CD14-positive monocyte (primary cell): Measurements from ENCODE around the gene MCC. TPM values are rescaled to one million over a fixed set of nuclear protein-coding genes. Genes with fewer than 3 reads are reported as not detected.
"Not testable (repeated sequence)": the region's sequence is repeated elsewhere in the genome, so short reads cannot be mapped to it uniquely, and the experiment has no call there.

Experiments used
- DNase-seq, 3 donors: peaks; one replicate each; pipeline ENCODE4 v3.0.0-alpha.2; 2011 to 2022
- H2AFZ ChIP-seq: 2 replicates; pipeline ENCODE4 v1.6.0; 2012; ENCODE audit warnings: mild to moderate bottlenecking, low read depth, low read length, inconsistent platforms; ENCODE audit not compliant: insufficient read depth, poor library complexity, severe bottlenecking
- H3K27ac ChIP-seq, 2 donors: 1 replicate in 1 of 2; 2 replicates in 1 of 2; pipeline ENCODE4 v1.5.1; 2012 to 2013; ENCODE audit warnings: low read length in 2 of 2, control low read depth in 1 of 2, inconsistent platforms in 1 of 2, low read depth in 1 of 2, mild to moderate bottlenecking in 1 of 2
- H3K27me3 ChIP-seq, 2 donors: one replicate each; pipeline versions ENCODE4 v1.6.0 to v1.6.1; 2011 to 2013; ENCODE audit warnings: low read length in 2 of 2; ENCODE audit not compliant: control insufficient read depth in 2 of 2, insufficient read depth in 2 of 2
- H3K36me3 ChIP-seq, 2 donors: replicated peaks in 1 of 2; 1 replicate in 1 of 2; 2 replicates in 1 of 2; pipeline versions ENCODE4 v1.5.1 to v1.6.1; 2012 to 2013; ENCODE audit warnings: low read length in 2 of 2, control low read depth in 1 of 2, inconsistent platforms in 1 of 2, mild to moderate bottlenecking in 1 of 2; ENCODE audit not compliant: insufficient read depth in 2 of 2, control insufficient read depth in 1 of 2
- H3K4me1 ChIP-seq, 2 donors: 1 replicate in 1 of 2; 2 replicates in 1 of 2; pipeline versions ENCODE4 v1.5.1 to v1.6.1; 2012 to 2013; ENCODE audit warnings: low read length in 2 of 2, control low read depth in 1 of 2, inconsistent platforms in 1 of 2, mild to moderate bottlenecking in 1 of 2, moderate library complexity in 1 of 2; ENCODE audit not compliant: insufficient read depth in 2 of 2, control insufficient read depth in 1 of 2
- H3K4me2 ChIP-seq: replicated peaks from 2 replicates; pipeline ENCODE3; 2012; ENCODE audit warnings: low read length, moderate library complexity, mild to moderate bottlenecking; ENCODE audit not compliant: poor library complexity, severe bottlenecking; ENCODE audit errors: extremely low read depth
- H3K4me3 ChIP-seq, 3 experiments: fragments of 200-600 bp in 1 of 3; sonication (generic) in 1 of 3; replicated peaks in 1 of 3; 1 replicate in 2 of 3; 2 replicates in 1 of 3; pipeline ENCODE4 v1.5.1; 2011 to 2013; ENCODE audit warnings: low read length in 3 of 3, mild to moderate bottlenecking in 3 of 3, control low read depth in 2 of 3, low read depth in 2 of 3, inconsistent platforms in 1 of 3, moderate library complexity in 1 of 3
- H3K79me2 ChIP-seq: 2 replicates; pipeline ENCODE4 v1.6.0; 2012; ENCODE audit warnings: mild to moderate bottlenecking, control low read depth, inconsistent platforms, low read length, moderate library complexity; ENCODE audit not compliant: insufficient read depth
- H3K9ac ChIP-seq: 2 replicates; pipeline ENCODE4 v1.6.0; 2017; ENCODE audit warnings: low read length, mild to moderate bottlenecking; ENCODE audit not compliant: insufficient read depth, poor library complexity, severe bottlenecking
- H3K9me3 ChIP-seq, 2 donors: replicated peaks in 1 of 2; 1 replicate in 1 of 2; 2 replicates in 1 of 2; pipeline versions ENCODE4 v1.5.1 to v1.6.1; 2012 to 2013; ENCODE audit warnings: low read length in 2 of 2, control low read depth in 1 of 2; ENCODE audit not compliant: control insufficient read depth in 1 of 2, insufficient read depth in 1 of 2
- H4K20me1 ChIP-seq: 2 replicates; pipeline ENCODE4 v1.6.0; 2012; ENCODE audit warnings: mild to moderate bottlenecking, low read length, control low read depth, moderate library complexity; ENCODE audit not compliant: insufficient read depth
- H3K27ac Mint-ChIP-seq, 7 donors: one replicate each; pipeline ENCODE4 v1.8.0; 2020; ENCODE audit warnings: mild to moderate bottlenecking in 7 of 7, mixed read lengths in 7 of 7, moderate library complexity in 6 of 7, inconsistent platforms in 2 of 7
- H3K27me3 Mint-ChIP-seq, 3 donors: one replicate each; pipeline ENCODE4 v1.8.0; 2021 to 2022; ENCODE audit warnings: low read depth in 3 of 3, mild to moderate bottlenecking in 3 of 3, mixed read lengths in 3 of 3, moderate library complexity in 3 of 3, inconsistent platforms in 1 of 3
- H3K36me3 Mint-ChIP-seq, 2 donors: one replicate each; pipeline ENCODE4 v1.8.0; 2020; ENCODE audit warnings: mixed read lengths in 2 of 2, inconsistent platforms in 1 of 2, mild to moderate bottlenecking in 1 of 2
- H3K4me1 Mint-ChIP-seq: one replicate; pipeline ENCODE4 v1.8.0; 2020; ENCODE audit warnings: mild to moderate bottlenecking, mixed read lengths
- H3K4me3 Mint-ChIP-seq, 2 donors: one replicate each; pipeline ENCODE4 v1.8.0; 2020; ENCODE audit warnings: mild to moderate bottlenecking in 2 of 2, mixed read lengths in 2 of 2, moderate library complexity in 1 of 2
- H3K9me3 Mint-ChIP-seq, 7 donors: one replicate each; pipeline ENCODE4 v1.8.0; 2020 to 2022; ENCODE audit warnings: mixed read lengths in 7 of 7, mild to moderate bottlenecking in 6 of 7, moderate library complexity in 6 of 7, inconsistent platforms in 2 of 7
- WGBS: methylation state at CpG from one replicate; pipeline ENCODE4 v1.1.5; 2013; ENCODE audit warnings: missing lambda C conversion rate; ENCODE audit not compliant: insufficient coverage; 5-methylcytosine and 5-hydroxymethylcytosine counted together
- intact Hi-C, 2 donors: fragments of 100-400 bp; cut with micrococcal nuclease; formaldehyde crosslinking; loops; one replicate each; pipeline versions ENCODE4 v1.15.0 to v1.15.1; 2023
- polyA plus RNA-seq, 3 donors: library from polyadenylated mRNA; depleted of rRNA in 1 of 3; unstranded in 2 of 3; stranded (reverse) in 1 of 3; fragments of 300-500 nt in 2 of 3; fragments of >200 nt in 1 of 3; fragmentation: Illumina TruSeq in 2 of 3; gene quantifications; 1 replicate in 2 of 3; 2 replicates in 1 of 3; pipeline ENCODE4 v1.2.3, GENCODE V29; 2012 to 2021
- TF ChIP-seq, protein P1 (sequence below): fragments of 200-600 bp; IDR thresholded peaks from one replicate; pipeline ENCODE4 v1.8.0; 2022; ENCODE audit warnings: antibody characterized with exemption, mild to moderate bottlenecking

Gene MCC
- polyA plus RNA-seq, 3 donors, result 0.09 TPM; not detected in 2

GRCh38 chr5:113075019-113075418, 413.2 kb downstream of the MCC start:
- Mint-ChIP-seq H3K9me3 (peaks cover 13 to 31% (median 17%) of the 10 kb centered on the region in 7 donors), H3K36me3 (no peaks in the 10 kb centered on the region), H3K4me3 (no peak overlapping the region), H3K27ac (no peak overlapping the region), H3K27me3 (peaks cover 2 to 12% (median 8%) of the 10 kb centered on the region in 3 donors), H3K4me1 (no peaks in the 10 kb centered on the region)
- no peak overlapping the region for H2AFZ ChIP-seq
- WGBS, result 93% methylated on average over 21 of the region's 21 CpGs
- H3K4me2 ChIP-seq, result no peak overlapping the region
- no peaks in the 10 kb centered on the region for H3K4me1 ChIP-seq
- H3K4me3 ChIP-seq, result no peak overlapping the region
- no peaks in the 10 kb centered on the region for H3K36me3 ChIP-seq
- H3K9me3 ChIP-seq, result peaks cover 0 to 17% of the 10 kb centered on the region in 2 donors
- H3K27me3 ChIP-seq, result no peaks in the 10 kb centered on the region
- no peaks in the 10 kb centered on the region for H4K20me1 ChIP-seq
- DNase-seq, result no peak
- no peak overlapping the region for H3K27ac ChIP-seq
- intact Hi-C loops, result no loop called here
- no peak overlapping the region for H3K9ac ChIP-seq
- TF ChIP-seq, protein P1, sequence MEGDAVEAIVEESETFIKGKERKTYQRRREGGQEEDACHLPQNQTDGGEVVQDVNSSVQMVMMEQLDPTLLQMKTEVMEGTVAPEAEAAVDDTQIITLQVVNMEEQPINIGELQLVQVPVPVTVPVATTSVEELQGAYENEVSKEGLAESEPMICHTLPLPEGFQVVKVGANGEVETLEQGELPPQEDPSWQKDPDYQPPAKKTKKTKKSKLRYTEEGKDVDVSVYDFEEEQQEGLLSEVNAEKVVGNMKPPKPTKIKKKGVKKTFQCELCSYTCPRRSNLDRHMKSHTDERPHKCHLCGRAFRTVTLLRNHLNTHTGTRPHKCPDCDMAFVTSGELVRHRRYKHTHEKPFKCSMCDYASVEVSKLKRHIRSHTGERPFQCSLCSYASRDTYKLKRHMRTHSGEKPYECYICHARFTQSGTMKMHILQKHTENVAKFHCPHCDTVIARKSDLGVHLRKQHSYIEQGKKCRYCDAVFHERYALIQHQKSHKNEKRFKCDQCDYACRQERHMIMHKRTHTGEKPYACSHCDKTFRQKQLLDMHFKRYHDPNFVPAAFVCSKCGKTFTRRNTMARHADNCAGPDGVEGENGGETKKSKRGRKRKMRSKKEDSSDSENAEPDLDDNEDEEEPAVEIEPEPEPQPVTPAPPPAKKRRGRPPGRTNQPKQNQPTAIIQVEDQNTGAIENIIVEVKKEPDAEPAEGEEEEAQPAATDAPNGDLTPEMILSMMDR, result no peak
- H3K79me2 ChIP-seq, result no peaks in the 10 kb centered on the region

- H4K20me1 ChIP-seq, intact Hi-C loops, H3K79me2 ChIP-seq, H3K36me3 ChIP-seq, H3K4me1 Mint-ChIP-seq, H3K36me3 Mint-ChIP-seq, H3K27me3 ChIP-seq, DNase-seq, H3K27ac Mint-ChIP-seq, H3K9ac ChIP-seq, H3K4me1 ChIP-seq, H2AFZ ChIP-seq, H3K4me2 ChIP-seq, H3K27ac ChIP-seq, H3K4me3 ChIP-seq: not testable (repeated sequence)
- peaks cover 13 to 29% (median 17%) of the 10 kb centered on the region in 7 donors for H3K9me3 Mint-ChIP-seq
- WGBS, result 92% methylated on average over 2 of the region's 11 CpGs
- peak overlapping the region in 1 of 2 donors; percentile 43 for H3K4me3 Mint-ChIP-seq
- H3K9me3 ChIP-seq, result peaks cover 0 to 17% of the 10 kb centered on the region in 2 donors
- H3K27me3 Mint-ChIP-seq, result peaks cover 2 to 12% (median 8%) of the 10 kb centered on the region in 3 donors
Observed at GRCh38 chr5:113073629-113074034, 414.6 kb downstream of the MCC start.
